Pericardium fibroblast (primary cell): Measurements from ENCODE around the gene ETDA. TPM values are rescaled to one million over a fixed set of nuclear protein-coding genes. Genes with fewer than 3 reads are reported as not detected.

Source experiments
- total RNA-seq: library from RNA; depleted of rRNA; stranded (reverse); fragments of >200 nt; gene quantifications from 2 replicates; pipeline ENCODE4 v1.2.3, GENCODE V29; 2015

The ETDA gene
- not detected in 2 replicates for total RNA-seq

DNA sequence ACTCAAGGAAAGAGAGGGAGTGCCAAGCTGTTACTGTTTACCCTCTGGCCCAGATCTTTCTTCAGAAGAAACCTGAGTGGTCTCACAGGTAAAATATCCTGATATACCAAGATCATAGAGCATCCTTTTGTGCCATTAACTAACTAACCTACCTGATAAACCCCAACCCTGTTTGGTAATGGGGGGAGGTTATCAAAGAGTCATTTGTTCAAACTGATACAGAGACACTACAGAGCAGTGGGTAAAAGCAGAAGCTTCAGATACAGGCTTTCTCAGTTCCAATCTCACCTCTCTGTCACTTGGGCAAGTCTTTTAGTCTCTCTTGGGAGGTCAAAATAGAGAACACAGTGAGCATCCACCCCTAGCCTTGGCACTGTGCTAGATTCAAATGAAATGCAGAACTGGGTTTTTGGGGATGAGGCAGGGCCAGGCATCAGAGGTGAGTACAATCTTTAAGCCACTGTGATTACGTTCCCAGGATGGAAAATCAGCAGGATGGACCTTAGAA, at the start of gene ETDA:
Gene ETDA (plus strand): TSS at position 51 of the 508 bp plus-strand sequence. CDS start 1,216 bp downstream, outside the sequence.

Other genes starting within 250 kb of the ETDA start
- 9.7 and 13.0 TPM in 2 replicates for gene RTL8B, start 229.5 kb upstream of the ETDA start, total RNA-seq
- gene RTL8C, start 219.7 kb upstream of the ETDA start, total RNA-seq = 215 and 261 TPM in 2 replicates
- gene RTL8A, start 199.9 kb upstream of the ETDA start, total RNA-seq = 22.2 and 48.9 TPM in 2 replicates
- 2.8 and 3.3 TPM in 2 replicates for gene SMIM10L2B, start 153.3 kb upstream of the ETDA start, total RNA-seq
- not detected in 2 replicates for gene ETDB, start 131.5 kb upstream of the ETDA start, total RNA-seq
- not detected in 2 replicates for gene CT55, start 80.7 kb upstream of the ETDA start, total RNA-seq
- not detected in 2 replicates for gene ETDC, start 57.4 kb downstream of the ETDA start, total RNA-seq
- gene ZNF75D, start 92.0 kb downstream of the ETDA start, total RNA-seq = 4.3 and 4.9 TPM in 2 replicates
- 7.6 and 9.1 TPM in 2 replicates for gene ZNF449, start 92.7 kb downstream of the ETDA start, total RNA-seq
- gene SMIM10L2A, start 169.9 kb downstream of the ETDA start, total RNA-seq = 0.23 and 0.43 TPM in 2 replicates